B cell (primary cell): ENCODE measurements around the gene OR2B2.

Experiments
- CTCF ChIP-seq: fragments of 200-600 bp; IDR thresholded peaks from one replicate; pipeline ENCODE4 v1.8.0; 2022; ENCODE audit warnings: antibody characterized with exemption, mild to moderate bottlenecking
- EZH2 ChIP-seq: IDR thresholded peaks from 2 replicates; pipeline ENCODE4 v1.6.1; 2012; ENCODE audit warnings: borderline replicate concordance, low read depth, mild to moderate bottlenecking, moderate library complexity, low read length; ENCODE audit not compliant: insufficient read depth, poor library complexity, severe bottlenecking

GRCh38 chr6:27863962-27864905 lies 48.0 kb downstream of the OR2B2 start:
- TF ChIP-seq CTCF (no peak), EZH2 (no peak)
